Uterus (tissue), 4 donors: ENCODE data around the gene TSPAN7. TPM values are rescaled to one million over a fixed set of nuclear protein-coding genes. Genes with fewer than 3 reads are reported as not detected.

Experiments
- DNase-seq, 2 donors: peaks; one replicate each; pipeline ENCODE4 v3.0.0-alpha.2; 2019 to 2020
- H3K27ac ChIP-seq, 2 donors: fragments of 200-600 bp; sonication (generic); 1 replicate in 1 of 2; 2 replicates in 1 of 2; pipeline ENCODE4 v1.5.1; 2016 to 2018
- H3K27me3 ChIP-seq, 2 donors: fragments of 200-600 bp; sonication (generic); one replicate each; pipeline ENCODE4 v1.5.1; 2018 to 2019; ENCODE audit warnings: control low read depth in 1 of 2
- H3K36me3 ChIP-seq, 2 donors: fragments of 200-600 bp; sonication (generic); one replicate each; pipeline ENCODE4 v1.5.1; 2019; ENCODE audit warnings: control low read depth in 1 of 2
- H3K4me1 ChIP-seq, 2 donors: fragments of 200-600 bp; sonication (generic); one replicate each; pipeline ENCODE4 v1.5.1; 2018 to 2019; ENCODE audit warnings: control low read depth in 1 of 2
- H3K4me3 ChIP-seq, 2 donors: fragments of 200-600 bp; sonication (generic); 1 replicate in 1 of 2; 2 replicates in 1 of 2; pipeline ENCODE4 v1.5.1; 2018 to 2019; ENCODE audit warnings: mild to moderate bottlenecking in 1 of 2
- H3K9me3 ChIP-seq, 2 donors: fragments of 200-600 bp; sonication (generic); one replicate each; pipeline ENCODE4 v1.5.1; 2019; ENCODE audit warnings: control low read depth in 1 of 2
- POLR2A ChIP-seq, 2 donors: fragments of 450-650 bp; IDR thresholded peaks; one replicate each; pipeline ENCODE4 v1.6.1; 2016; ENCODE audit warnings: antibody characterized with exemption in 2 of 2, mild to moderate bottlenecking in 1 of 2, moderate library complexity in 1 of 2
- intact Hi-C: fragments of 100-400 bp; cut with DNase I; formaldehyde crosslinking; loops from one replicate; pipeline ENCODE4 v1.15.1; 2023; ENCODE audit warnings: low total_unique reads
- total RNA-seq, 4 donors: library from RNA; depleted of rRNA in 3 of 4; stranded (reverse); fragments of >200 nt in 3 of 4; gene quantifications; one replicate each; pipeline versions ENCODE4 v1.1.0 to v1.2.4, GENCODE V29; 2014 to 2023
- TF ChIP-seq, protein P1 (sequence below), 4 experiments: fragments of 200-600 bp in 2 of 4; fragments of 450-650 bp in 2 of 4; sonication (generic) in 2 of 4; IDR thresholded peaks; one replicate each; pipeline ENCODE4 v1.5.1; 2016 to 2019; ENCODE audit warnings: antibody characterized with exemption in 4 of 4, mild to moderate bottlenecking in 2 of 4, moderate library complexity in 1 of 4
- donor health status: DM: yes; HTN: yes; CAD: no.

Gene TSPAN7
- total RNA-seq, 4 donors from 2014 or later: 22.3 to 111 (median 77.8) TPM

DNA sequence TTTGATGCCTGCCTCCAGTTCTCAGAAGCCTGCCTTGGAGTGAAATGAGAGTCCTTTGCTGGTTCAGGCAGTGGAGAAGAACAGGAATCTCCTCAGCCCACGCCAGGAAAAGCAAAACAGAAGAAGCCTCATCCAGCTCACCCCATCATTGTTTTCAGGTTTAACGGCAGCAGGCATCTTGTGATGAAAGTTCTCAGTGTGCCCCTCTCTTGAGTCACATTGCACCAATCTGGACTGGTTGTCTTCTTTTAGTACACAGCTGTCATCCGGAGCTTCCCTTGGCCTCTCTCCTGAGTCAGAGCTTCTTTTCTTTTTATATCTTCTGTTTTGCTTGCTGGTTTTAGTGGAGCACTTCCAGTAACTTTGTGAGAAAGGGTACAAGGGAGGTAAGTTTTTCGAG is 50.9 kb downstream of the TSPAN7 start:
- intact Hi-C loops: no loop called here
- no peak for DNase-seq
- Histone ChIP-seq H3K4me3 (no peak overlapping the region), H3K9me3 (no peaks in the 10 kb centered on the region), H3K27ac (no peak overlapping the region), H3K27me3 (no peaks in the 10 kb centered on the region), H3K36me3 (no peaks in the 10 kb centered on the region), H3K4me1 (no peaks in the 10 kb centered on the region)
- TF ChIP-seq POLR2A (IDR thresholded peaks at IDR 0.05): no peak
- TF ChIP-seq, protein P1, sequence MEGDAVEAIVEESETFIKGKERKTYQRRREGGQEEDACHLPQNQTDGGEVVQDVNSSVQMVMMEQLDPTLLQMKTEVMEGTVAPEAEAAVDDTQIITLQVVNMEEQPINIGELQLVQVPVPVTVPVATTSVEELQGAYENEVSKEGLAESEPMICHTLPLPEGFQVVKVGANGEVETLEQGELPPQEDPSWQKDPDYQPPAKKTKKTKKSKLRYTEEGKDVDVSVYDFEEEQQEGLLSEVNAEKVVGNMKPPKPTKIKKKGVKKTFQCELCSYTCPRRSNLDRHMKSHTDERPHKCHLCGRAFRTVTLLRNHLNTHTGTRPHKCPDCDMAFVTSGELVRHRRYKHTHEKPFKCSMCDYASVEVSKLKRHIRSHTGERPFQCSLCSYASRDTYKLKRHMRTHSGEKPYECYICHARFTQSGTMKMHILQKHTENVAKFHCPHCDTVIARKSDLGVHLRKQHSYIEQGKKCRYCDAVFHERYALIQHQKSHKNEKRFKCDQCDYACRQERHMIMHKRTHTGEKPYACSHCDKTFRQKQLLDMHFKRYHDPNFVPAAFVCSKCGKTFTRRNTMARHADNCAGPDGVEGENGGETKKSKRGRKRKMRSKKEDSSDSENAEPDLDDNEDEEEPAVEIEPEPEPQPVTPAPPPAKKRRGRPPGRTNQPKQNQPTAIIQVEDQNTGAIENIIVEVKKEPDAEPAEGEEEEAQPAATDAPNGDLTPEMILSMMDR (IDR thresholded peaks at IDR 0.05): no peak

DNA sequence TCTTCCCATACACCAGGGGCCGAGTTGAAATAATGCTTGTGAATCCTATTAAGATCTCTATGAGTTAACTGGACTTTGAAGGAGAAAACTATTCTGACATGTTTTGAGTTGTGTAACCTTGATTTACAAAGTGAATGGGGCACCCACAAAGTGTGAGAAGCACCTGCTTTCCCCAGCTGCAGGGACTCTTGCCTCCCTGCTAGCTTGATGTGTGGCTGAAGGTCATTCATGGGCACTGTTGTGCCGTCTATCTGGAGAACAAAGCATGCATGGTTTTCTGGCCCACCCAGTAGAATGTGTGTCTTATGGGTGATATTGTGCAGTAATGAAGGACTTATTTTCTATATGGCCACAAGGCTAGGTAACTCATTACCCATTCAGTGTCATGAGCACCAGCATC is 53.1 kb downstream of the TSPAN7 start:
- intact Hi-C loops: no loop called here
- H3K27me3 ChIP-seq: no peaks in the 10 kb centered on the region

DNA sequence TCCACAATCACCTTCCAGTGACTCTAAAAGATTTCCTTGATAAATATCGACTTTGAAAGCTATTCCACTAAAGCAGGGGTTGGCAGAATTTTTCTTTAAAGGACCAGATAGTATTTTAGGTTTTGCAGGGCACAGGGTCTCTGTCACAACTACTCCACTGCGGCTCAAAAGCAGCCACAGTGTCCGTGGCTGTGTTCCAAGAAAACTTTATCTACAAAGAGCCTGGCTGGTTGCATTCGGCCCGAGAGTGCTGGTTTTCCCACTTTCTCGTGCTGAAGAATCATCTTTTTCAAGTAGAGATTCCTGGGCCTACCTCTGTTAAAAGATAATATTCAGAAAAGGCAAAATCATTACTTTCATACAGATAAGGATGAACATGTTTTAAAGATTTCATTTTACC is 55.6 kb downstream of the TSPAN7 start:
- H3K36me3 ChIP-seq: no peaks in the 10 kb centered on the region
- intact Hi-C loops: no loop called here
- DNase-seq: no peak
- H3K4me3 ChIP-seq: no peak overlapping the region
- TF ChIP-seq, protein P1 (IDR thresholded peaks at IDR 0.05): no peak
- no peak for TF ChIP-seq POLR2A (IDR thresholded peaks at IDR 0.05)
- no peaks in the 10 kb centered on the region for H3K27me3 ChIP-seq
- H3K27ac ChIP-seq: no peak overlapping the region
- H3K9me3 ChIP-seq: no peaks in the 10 kb centered on the region
- no peaks in the 10 kb centered on the region for H3K4me1 ChIP-seq

More for the DNA sequence above, 53.1 kb downstream of the TSPAN7 start:
- no peaks in the 10 kb centered on the region for H3K4me1 ChIP-seq
- DNase-seq: no peak
- no peaks in the 10 kb centered on the region for H3K9me3 ChIP-seq
- H3K27ac ChIP-seq: no peak overlapping the region
- H3K4me3 ChIP-seq: no peak overlapping the region
- no peaks in the 10 kb centered on the region for H3K36me3 ChIP-seq
- no peak for TF ChIP-seq POLR2A (IDR thresholded peaks at IDR 0.05)
- TF ChIP-seq, protein P1 (IDR thresholded peaks at IDR 0.05): no peak

DNA sequence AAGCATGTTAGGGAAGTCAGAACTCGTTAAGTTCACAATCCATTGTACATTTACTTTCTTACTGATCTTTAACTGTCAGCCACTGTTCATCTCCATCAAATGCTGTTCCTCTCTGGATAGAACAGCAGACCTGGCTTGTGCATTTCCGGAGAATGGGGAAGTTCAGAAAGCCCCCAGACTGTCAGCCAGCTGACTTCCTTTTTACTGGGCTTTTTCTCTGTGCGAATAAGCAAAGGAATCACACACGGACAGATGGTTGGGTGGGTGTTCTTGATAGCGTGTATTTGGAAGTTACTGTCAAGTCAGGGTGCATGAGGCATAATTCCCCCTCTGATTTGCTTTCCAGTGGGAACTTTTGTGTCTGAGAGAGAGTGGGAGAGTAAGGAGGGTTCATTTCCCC is 56.8 kb downstream of the TSPAN7 start:
- DNase-seq: no peak
- TF ChIP-seq POLR2A (IDR thresholded peaks at IDR 0.05): no peak
- TF ChIP-seq, protein P1 (IDR thresholded peaks at IDR 0.05): no peak
- Histone ChIP-seq H3K27me3 (no peaks in the 10 kb centered on the region), H3K36me3 (no peaks in the 10 kb centered on the region), H3K4me3 (no peak overlapping the region), H3K4me1 (no peaks in the 10 kb centered on the region), H3K27ac (no peak overlapping the region), H3K9me3 (no peaks in the 10 kb centered on the region)
- intact Hi-C loops: no loop called here

DNA sequence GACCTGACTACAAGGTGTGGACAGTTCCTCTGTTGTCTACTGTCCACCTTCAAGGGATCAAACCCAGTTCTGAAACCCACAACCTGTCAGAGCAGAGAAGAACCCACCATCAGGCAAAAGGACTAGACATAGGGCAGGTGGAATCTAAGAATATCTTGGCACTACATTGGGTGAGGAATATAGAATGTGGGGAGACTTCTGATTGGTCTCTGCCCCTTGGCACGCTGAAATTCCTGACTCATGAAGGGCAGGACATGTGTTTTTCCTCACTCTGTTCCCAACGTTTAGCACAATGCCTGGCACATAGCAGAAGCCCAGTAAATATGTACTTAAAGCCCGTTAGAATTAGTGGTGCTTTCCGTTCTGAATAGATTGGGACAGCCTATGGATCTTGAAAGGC is 59.3 kb downstream of the TSPAN7 start:
- H3K4me1 ChIP-seq: no peaks in the 10 kb centered on the region
- H3K4me3 ChIP-seq: no peak overlapping the region
- H3K27me3 ChIP-seq: peaks cover 0 to 8% of the 10 kb centered on the region in 2 donors
- intact Hi-C loops: no loop called here
- DNase-seq: no peak
- TF ChIP-seq POLR2A (IDR thresholded peaks at IDR 0.05): no peak
- TF ChIP-seq, protein P1 (IDR thresholded peaks at IDR 0.05): no peak
- no peak overlapping the region for H3K27ac ChIP-seq
- H3K9me3 ChIP-seq: no peaks in the 10 kb centered on the region
- H3K36me3 ChIP-seq: no peaks in the 10 kb centered on the region
